ENCODE measurements around the gene OR52E1. TPM values are rescaled to one million over a fixed set of nuclear protein-coding genes. Genes with fewer than 3 reads are reported as not detected.

Gene OR52E1
- total RNA-seq, 1 donor from 2014 or later, result not detected

DNA sequence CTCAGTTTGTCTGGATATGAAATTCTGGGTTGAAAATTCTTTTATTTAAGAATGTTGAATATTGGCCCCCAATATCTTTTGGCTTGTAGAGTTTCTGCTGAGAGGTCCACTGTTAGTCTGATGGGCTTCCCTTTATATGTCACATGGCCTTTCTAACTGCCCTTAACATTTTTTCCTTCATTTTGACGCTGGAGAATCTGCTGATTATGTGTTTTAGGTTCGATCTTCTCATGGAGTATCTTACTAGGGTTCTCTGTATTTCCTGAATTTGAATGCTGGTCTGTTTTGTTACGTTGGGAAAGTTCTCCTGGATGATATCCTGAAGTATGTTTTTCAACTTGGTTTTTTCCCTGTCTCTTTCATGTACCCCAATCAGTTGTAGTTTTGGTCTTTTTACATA lies 46.0 kb downstream of the OR52E1 start:
- no peaks in the 10 kb centered on the region for H3K4me1 ChIP-seq
- intact Hi-C loops (cut with DNase I), result no loop called here

GRCh38 chr11:5117588-5117987 lies 48.2 kb downstream of the OR52E1 start:
- Histone ChIP-seq H3K9me3 (no peaks in the 10 kb centered on the region), H3K4me3 (no peak overlapping the region), H3K4me1 (no peaks in the 10 kb centered on the region), H3K27ac (no peak overlapping the region), H3K27me3 (no peaks in the 10 kb centered on the region), H3K36me3 (no peaks in the 10 kb centered on the region)
- intact Hi-C loops (cut with DNase I), result no loop called here
- no peak for DNase-seq (ENCODE audit: low spot score in 2 of 2)
- TF ChIP-seq, protein P1, sequence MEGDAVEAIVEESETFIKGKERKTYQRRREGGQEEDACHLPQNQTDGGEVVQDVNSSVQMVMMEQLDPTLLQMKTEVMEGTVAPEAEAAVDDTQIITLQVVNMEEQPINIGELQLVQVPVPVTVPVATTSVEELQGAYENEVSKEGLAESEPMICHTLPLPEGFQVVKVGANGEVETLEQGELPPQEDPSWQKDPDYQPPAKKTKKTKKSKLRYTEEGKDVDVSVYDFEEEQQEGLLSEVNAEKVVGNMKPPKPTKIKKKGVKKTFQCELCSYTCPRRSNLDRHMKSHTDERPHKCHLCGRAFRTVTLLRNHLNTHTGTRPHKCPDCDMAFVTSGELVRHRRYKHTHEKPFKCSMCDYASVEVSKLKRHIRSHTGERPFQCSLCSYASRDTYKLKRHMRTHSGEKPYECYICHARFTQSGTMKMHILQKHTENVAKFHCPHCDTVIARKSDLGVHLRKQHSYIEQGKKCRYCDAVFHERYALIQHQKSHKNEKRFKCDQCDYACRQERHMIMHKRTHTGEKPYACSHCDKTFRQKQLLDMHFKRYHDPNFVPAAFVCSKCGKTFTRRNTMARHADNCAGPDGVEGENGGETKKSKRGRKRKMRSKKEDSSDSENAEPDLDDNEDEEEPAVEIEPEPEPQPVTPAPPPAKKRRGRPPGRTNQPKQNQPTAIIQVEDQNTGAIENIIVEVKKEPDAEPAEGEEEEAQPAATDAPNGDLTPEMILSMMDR (IDR thresholded peaks at IDR 0.05), result no peak

More for the DNA sequence above, 46.0 kb downstream of the OR52E1 start:
- no peaks in the 10 kb centered on the region for H3K27me3 ChIP-seq
- no peaks in the 10 kb centered on the region for H3K9me3 ChIP-seq
- TF ChIP-seq, protein P1 (IDR thresholded peaks at IDR 0.05), result no peak
- no peaks in the 10 kb centered on the region for H3K36me3 ChIP-seq
- H3K4me3 ChIP-seq, result no peak overlapping the region
- no peak overlapping the region for H3K27ac ChIP-seq
- no peak for DNase-seq (ENCODE audit: low spot score in 2 of 2)

DNA sequence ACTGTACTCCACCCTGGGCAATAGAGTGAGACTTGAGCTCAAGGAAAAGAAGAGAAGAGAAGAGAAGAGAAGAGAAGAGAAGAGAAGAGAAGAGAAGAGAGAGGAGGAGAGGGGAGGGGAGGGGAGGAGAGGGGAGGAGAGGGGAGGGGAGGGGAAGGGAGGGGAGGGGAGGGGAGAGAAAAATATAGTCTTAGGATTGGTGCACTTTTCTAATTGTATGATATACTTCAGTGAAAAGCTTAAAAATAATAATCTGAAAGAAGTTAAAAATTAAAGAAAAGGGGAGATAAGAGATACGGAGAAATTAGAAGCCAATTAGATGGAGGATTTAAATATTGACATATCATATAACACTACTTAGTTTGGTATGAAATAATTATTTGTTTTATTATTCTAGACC lies 49.5 kb downstream of the OR52E1 start:
- no peak for DNase-seq (ENCODE audit: low spot score in 2 of 2)
- intact Hi-C loops (cut with DNase I), result no loop called here
- Histone ChIP-seq H3K36me3 (no peaks in the 10 kb centered on the region), H3K4me3 (no peak overlapping the region), H3K27ac (no peak overlapping the region), H3K27me3 (no peaks in the 10 kb centered on the region), H3K4me1 (no peaks in the 10 kb centered on the region), H3K9me3 (no peaks in the 10 kb centered on the region)
- TF ChIP-seq, protein P1 (IDR thresholded peaks at IDR 0.05), result no peak

Other genes with a start within 250 kb of the OR52E1 start
- not detected for gene OR51F2, start 248.3 kb upstream of the OR52E1 start, total RNA-seq
- not detected for gene OR51S1, start 220.4 kb upstream of the OR52E1 start, total RNA-seq
- not detected for gene OR51T1, start 187.7 kb upstream of the OR52E1 start, total RNA-seq
- not detected for gene OR51A7, start 165.8 kb upstream of the OR52E1 start, total RNA-seq
- gene OR51G2, start 150.2 kb upstream of the OR52E1 start, total RNA-seq, result not detected
- not detected for gene OR51G1, start 145.2 kb upstream of the OR52E1 start, total RNA-seq
- gene OR51A4, start 122.0 kb upstream of the OR52E1 start, total RNA-seq, result not detected
- not detected for gene OR51A2, start 113.9 kb upstream of the OR52E1 start, total RNA-seq
- gene OR51L1, start 74.7 kb upstream of the OR52E1 start, total RNA-seq, result not detected
- not detected for gene OR52J3, start 23.0 kb upstream of the OR52E1 start, total RNA-seq
- gene OR52E2, start 9.9 kb upstream of the OR52E1 start, total RNA-seq, result not detected
- not detected for gene OR52A5, start 68.8 kb downstream of the OR52E1 start, total RNA-seq
- gene OR52A1, start 85.2 kb downstream of the OR52E1 start, total RNA-seq, result not detected
- not detected for gene OR51V1, start 131.1 kb downstream of the OR52E1 start, total RNA-seq
- gene HBB, start 157.5 kb downstream of the OR52E1 start, total RNA-seq, result 1,146 TPM
- gene HBD, start 164.9 kb downstream of the OR52E1 start, total RNA-seq, result not detected
- gene HBG1, start 180.3 kb downstream of the OR52E1 start, total RNA-seq, result not detected
- not detected for gene HBG2, start 185.2 kb downstream of the OR52E1 start, total RNA-seq
- not detected for gene HBE1, start 200.4 kb downstream of the OR52E1 start, total RNA-seq
- gene OR51B4, start 232.4 kb downstream of the OR52E1 start, total RNA-seq, result not detected

All from ascending aorta (tissue), 2 donors.